ENCODE data around the gene ABCB1.
"Not testable (repeated sequence)": the region's sequence is repeated elsewhere in the genome, so short reads cannot be mapped to it uniquely, and the experiment has no call there.

The ABCB1 gene

DNA sequence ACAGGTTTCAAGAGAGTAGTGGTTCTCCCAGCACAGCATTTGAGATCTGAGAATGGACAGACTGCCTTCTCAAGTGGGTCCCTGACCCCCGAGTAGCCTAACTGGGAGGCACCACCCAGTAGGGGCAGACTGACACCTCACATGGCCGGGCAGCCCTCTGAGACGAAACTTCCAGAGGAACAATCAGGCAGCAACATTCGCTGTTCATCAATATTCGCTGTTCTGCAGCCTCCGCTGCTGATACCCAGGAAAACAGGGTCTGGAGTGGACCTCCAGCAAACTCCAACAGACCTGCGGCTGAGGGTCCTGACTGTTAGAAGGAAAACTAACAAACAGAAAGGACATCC lies 135.2 kb downstream of the ABCB1 start:
- not testable (repeated sequence) for DNase-seq

DNA sequence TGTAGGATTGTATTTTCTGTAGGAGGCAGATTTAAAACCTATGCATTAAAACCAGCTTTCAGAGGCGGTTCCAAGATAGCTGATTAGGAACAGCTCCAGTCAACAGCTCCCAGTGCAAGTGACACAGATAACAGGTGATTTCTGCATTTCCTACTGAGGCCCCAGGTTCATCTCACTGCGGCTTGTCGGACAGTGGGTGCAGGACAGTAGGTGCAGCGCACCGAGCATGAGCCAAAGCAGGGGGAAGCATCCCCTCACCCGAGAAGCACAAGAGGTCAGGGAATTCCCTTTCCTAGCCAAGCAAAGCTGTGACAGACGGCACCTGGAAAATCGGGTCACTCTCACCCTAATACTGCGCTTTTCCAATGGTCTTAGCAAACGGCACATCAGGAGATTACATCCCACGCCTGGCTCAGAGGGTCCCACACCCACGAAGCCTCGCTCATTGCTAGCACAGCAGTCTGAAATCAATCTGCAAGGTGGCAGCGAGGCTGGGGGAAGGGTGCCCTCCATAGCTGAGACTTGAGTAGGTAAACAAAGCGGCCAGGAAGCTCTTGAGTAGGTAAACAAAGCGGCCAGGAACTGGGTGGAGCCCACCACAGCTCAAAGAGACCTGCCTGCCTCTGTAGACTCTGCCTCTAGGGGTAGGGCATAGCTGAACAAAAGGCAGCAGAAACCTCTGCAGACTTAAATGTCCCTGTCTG lies 135.7 kb downstream of the ABCB1 start:
- DNase-seq, result not testable (repeated sequence)

DNA sequence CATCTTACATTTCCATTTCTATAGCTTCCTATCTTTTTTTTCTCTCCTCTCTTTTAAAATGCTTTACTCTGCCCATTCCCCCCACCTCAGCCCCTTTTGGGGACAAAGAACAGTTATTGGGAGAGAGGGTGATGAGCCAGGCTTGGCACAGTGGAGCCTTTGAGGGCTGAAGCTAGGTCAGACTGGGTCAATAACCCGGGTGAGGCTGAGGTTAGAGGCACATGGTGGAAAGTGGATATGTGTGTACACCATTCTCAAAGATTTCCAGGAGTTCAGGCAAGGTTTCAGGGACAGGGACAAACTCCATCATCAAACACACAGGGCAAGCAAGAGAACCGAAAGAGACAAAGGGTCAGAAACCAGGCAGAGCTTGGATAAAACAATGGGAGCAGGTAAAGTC lies 136.7 kb downstream of the ABCB1 start:
- no peak for DNase-seq

DNA sequence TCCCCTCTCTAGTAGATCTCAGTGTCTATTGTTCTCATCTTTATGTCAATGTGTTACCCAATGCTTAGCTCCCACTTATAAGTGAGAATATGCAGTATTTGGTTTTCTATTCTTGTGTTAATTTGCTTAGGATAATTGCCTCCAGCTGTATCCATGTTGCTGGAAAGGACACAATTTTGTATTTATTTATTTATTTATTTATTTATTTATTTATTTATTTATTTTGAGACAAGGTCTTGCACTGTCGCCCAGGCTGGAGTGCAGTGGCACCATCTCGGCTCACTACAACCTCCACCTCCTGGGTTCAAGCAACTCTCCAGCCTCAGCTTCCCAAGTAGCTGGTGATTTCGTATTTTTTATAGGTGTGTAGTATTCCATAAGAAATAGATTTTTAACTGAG lies 140.2 kb downstream of the ABCB1 start:
- not testable (repeated sequence) for DNase-seq

DNA sequence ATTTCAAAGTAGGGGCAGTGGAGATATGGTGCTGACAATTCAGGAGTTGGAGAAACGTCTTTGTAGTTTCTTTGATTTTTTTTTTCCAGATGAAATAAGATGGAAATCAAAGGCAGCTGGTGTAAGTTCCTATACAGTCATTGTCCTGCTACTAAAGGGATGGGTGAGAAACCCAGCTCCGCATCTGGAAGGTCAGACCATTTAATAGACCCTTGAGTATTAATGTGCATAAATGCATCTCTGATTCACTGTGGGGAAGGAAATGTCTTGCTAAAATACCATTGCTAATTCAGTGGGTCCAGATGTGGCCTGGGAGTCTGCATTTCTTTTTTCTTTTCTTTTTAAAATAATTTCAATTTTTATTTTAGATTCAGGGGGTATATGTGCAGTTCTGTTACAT lies 140.7 kb downstream of the ABCB1 start:
- DNase-seq, result no peak

DNA sequence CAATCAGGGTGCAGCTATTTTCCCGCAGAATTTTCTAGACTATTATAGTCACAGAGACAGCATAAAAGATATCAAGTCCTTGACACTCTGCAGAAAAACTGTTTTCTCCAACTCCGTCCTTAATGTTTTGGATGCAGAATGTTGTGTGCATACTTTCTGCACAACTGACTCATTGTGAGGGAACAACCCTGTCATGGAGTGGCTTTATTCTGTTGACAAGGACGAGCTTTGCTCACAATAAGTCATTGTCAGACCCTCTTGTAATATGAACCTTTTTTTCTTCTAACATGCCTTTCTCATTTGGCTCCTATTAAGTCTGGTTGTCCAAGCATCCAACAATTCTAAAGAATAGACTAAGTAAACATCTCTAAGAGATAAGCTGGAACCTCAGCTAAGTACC lies 142.5 kb downstream of the ABCB1 start:
- no peak for DNase-seq

DNA sequence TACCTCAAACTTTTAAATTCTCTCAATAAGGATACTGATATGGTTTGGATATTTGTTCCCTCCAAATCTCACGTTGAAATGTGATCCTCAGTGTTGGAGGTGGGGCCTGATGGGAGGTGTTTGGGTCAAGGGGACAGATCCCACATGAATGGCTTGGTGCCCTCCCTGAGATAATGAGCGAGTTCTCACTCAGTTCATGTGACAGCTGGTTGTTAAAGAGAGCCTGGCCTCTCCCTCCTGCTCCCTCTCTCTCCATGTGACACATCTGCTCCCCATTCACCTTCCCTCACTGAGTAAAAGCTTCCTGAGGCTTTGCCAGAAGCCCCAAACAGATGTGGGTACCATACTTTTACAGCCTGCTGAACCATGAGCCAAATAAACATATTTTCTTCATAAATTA lies 144.4 kb downstream of the ABCB1 start:
- DNase-seq, result no peak

All from CD4-positive, alpha-beta T cell treated with Interferon gamma for 1 hour (primary cell).